Ovary (tissue), 9 donors: Measurements from ENCODE around the gene IMMP2L. TPM values are rescaled to one million over a fixed set of nuclear protein-coding genes. Genes with fewer than 3 reads are reported as not detected.

ENCODE experiments used
- DNase-seq, 5 donors: peaks; one replicate each; pipeline ENCODE4 v3.0.0-alpha.2; 2019 to 2020
- H3K27ac ChIP-seq, 2 donors: fragments of 200-600 bp; one replicate each; pipeline versions ENCODE4 v1.5.1 to v1.8.0; 2019 to 2022
- H3K27me3 ChIP-seq: fragments of 200-600 bp; one replicate; pipeline ENCODE4 v1.8.0; 2022
- H3K36me3 ChIP-seq: fragments of 200-600 bp; sonication (generic); one replicate; pipeline ENCODE4 v1.5.1; 2019
- H3K4me1 ChIP-seq: one replicate; pipeline ENCODE4 v1.8.1; 2013; ENCODE audit warnings: mild to moderate bottlenecking, moderate library complexity; ENCODE audit not compliant: insufficient read depth
- H3K4me3 ChIP-seq: fragments of 200-600 bp; sonication (generic); one replicate; pipeline ENCODE4 v1.5.1; 2017
- H3K9me3 ChIP-seq, 2 donors: fragments of 200-600 bp in 1 of 2; sonication (generic) in 1 of 2; one replicate each; pipeline versions ENCODE4 v1.5.1 to v1.8.1; 2013 to 2019; ENCODE audit warnings: mild to moderate bottlenecking in 1 of 2, moderate library complexity in 1 of 2
- CTCF ChIP-seq, 3 donors: fragments of 450-650 bp in 2 of 3; fragments of 200-600 bp in 1 of 3; IDR thresholded peaks; one replicate each; pipeline versions ENCODE4 v1.5.1 to v1.8.0; 2016 to 2022; ENCODE audit warnings: antibody characterized with exemption in 3 of 3, mild to moderate bottlenecking in 1 of 3
- EP300 ChIP-seq: sonication (generic); formaldehyde crosslinking; IDR thresholded peaks from one replicate; pipeline ENCODE4 v1.6.1; 2017; ENCODE audit warnings: antibody characterized with exemption
- POLR2A ChIP-seq: fragments of 450-650 bp; IDR thresholded peaks from one replicate; pipeline ENCODE4 v1.6.1; 2017; ENCODE audit warnings: antibody characterized with exemption, mild to moderate bottlenecking, moderate library complexity
- WGBS, 3 donors: extraction: QIAGEN DNeasy Blood & Tissue Kit in 1 of 3; methylation state at CpG; one replicate each; pipeline versions ENCODE4 v1.1.5 to v1.1.7; 2013 to 2017; 5-methylcytosine and 5-hydroxymethylcytosine counted together
- intact Hi-C, 4 donors: fragments of 100-400 bp; cut with DNase I; formaldehyde crosslinking; loops; one replicate each; pipeline versions ENCODE4 v1.11.0 to v1.15.1; 2022 to 2023
- polyA plus RNA-seq, 2 donors: library from polyadenylated mRNA; stranded (reverse); fragments of 200-250 nt in 1 of 2; fragments of 350-450 nt in 1 of 2; fragmentation: Illumina TruSeq in 1 of 2; extraction: RNeasy Lipid Tissue Mini Kit (QIAGEN cat#74804) in 1 of 2; gene quantifications; one replicate each; pipeline ENCODE4 v1.2.3, GENCODE V29; 2013 to 2014
- total RNA-seq, 7 donors: library from RNA; depleted of rRNA in 2 of 7; stranded (reverse); fragments of >200 nt in 2 of 7; fragmentation: NEBNext Ultra II Directional in 3 of 7; extraction: Animal tissue kit (Norgen Biotek cat#: 25700) in 3 of 7; gene quantifications; one replicate each; pipeline versions ENCODE4 v1.1.0 to v1.2.4, GENCODE V29; 2016 to 2023
- donor health status: DM: no; HTN: no; CAD: no; lungs with moderate emphysema.
- donor health status: DM: no; HTN: no; CAD: no.
- donor health status: Bipolar disorder and iron deficiency.
- donor health status: DM: yes; HTN: yes; CAD: no.
- donor health status: DM: no; HTN: no; CAD: no.
- donor health status: DM: yes; HTN: yes; CAD: no.

IMMP2L gene
- total and polyA plus RNA-seq, 9 donors: 19.5 to 36.9 (median 29.9) TPM

GRCh38 chr7:110827936-110828335 lies 734.4 kb downstream of the IMMP2L start:
- no peak for DNase-seq
- 41 to 52% (median 48%) methylated on average over 2 of the region's 2 CpGs for WGBS, 3 donors
- Histone ChIP-seq H3K4me3 (no peak overlapping the region), H3K9me3 (no peaks in the 10 kb centered on the region), H3K27ac (no peak overlapping the region), H3K4me1 (peaks cover 3% of the 10 kb centered on the region), H3K27me3 (no peaks in the 10 kb centered on the region), H3K36me3 (no peaks in the 10 kb centered on the region)
- TF ChIP-seq POLR2A (no peak), CTCF (IDR thresholded peaks at IDR 0.05) (no peak), EP300 (no peak)
- intact Hi-C loops: no loop called here

- no peak overlapping the region for H3K27ac ChIP-seq
- 76 to 89% (median 86%) methylated on average over 1 of the region's 1 CpG for WGBS, 3 donors
These were observed 734.9 kb downstream of the IMMP2L start for GRCh38 chr7:110827287-110827855.

GRCh38 chr7:110813986-110814385 lies 748.3 kb downstream of the IMMP2L start:
- DNase-seq: no peak
- H3K4me3 ChIP-seq: no peak overlapping the region
- H3K27me3 ChIP-seq: no peaks in the 10 kb centered on the region
- no peaks in the 10 kb centered on the region for H3K9me3 ChIP-seq
- H3K36me3 ChIP-seq: no peaks in the 10 kb centered on the region
- TF ChIP-seq POLR2A (no peak), CTCF (IDR thresholded peaks at IDR 0.05) (no peak), EP300 (no peak)
- intact Hi-C loops: no loop called here
- 73 to 83% (median 80%) methylated on average over 2 of the region's 2 CpGs for WGBS, 3 donors
- H3K27ac ChIP-seq: no peak overlapping the region
- H3K4me1 ChIP-seq: no peaks in the 10 kb centered on the region

More at GRCh38 chr7:110827287-110827855, 734.9 kb downstream of the IMMP2L start:
- H3K9me3 ChIP-seq: no peaks in the 10 kb centered on the region
- intact Hi-C loops: no loop called here
- no peak for DNase-seq
- no peak overlapping the region for H3K4me3 ChIP-seq
- TF ChIP-seq EP300 (no peak), POLR2A (no peak), CTCF (IDR thresholded peaks at IDR 0.05) (no peak)
- H3K4me1 ChIP-seq: peaks cover 3% of the 10 kb centered on the region
- no peaks in the 10 kb centered on the region for H3K36me3 ChIP-seq
- H3K27me3 ChIP-seq: no peaks in the 10 kb centered on the region

- 89 to 95% (median 93%) methylated on average over 6 of the region's 6 CpGs for WGBS, 3 donors
- intact Hi-C loops: no loop called here
- H3K4me3 ChIP-seq: no peak overlapping the region
- H3K9me3 ChIP-seq: no peaks in the 10 kb centered on the region
- DNase-seq: no peak
- H3K27me3 ChIP-seq: no peaks in the 10 kb centered on the region
- no peaks in the 10 kb centered on the region for H3K4me1 ChIP-seq
- H3K36me3 ChIP-seq: no peaks in the 10 kb centered on the region
- no peak for TF ChIP-seq CTCF (IDR thresholded peaks at IDR 0.05)
- no peak for TF ChIP-seq POLR2A
- no peak for TF ChIP-seq EP300
- no peak overlapping the region for H3K27ac ChIP-seq
These were observed 752.5 kb downstream of the IMMP2L start for GRCh38 chr7:110809832-110810231.
